Stromal cell of bone marrow (primary cell): ENCODE data around the gene NOL8.

Experiments used
- DNase-seq: peaks from one replicate; pipeline ENCODE4 v3.0.0-alpha.2; 2012; ENCODE audit warnings: low read depth

NOL8 gene

GRCh38 chr9:92325269-92325990, at the start of gene NOL8, which contains the start of gene CENPP:
Gene NOL8, minus strand, starts transcription at chr9:92325350. Its CDS starts 1,189 bp downstream, at chr9:92324161.
Gene CENPP, plus strand, starts transcription at chr9:92325953.
- peak; percentile 86 for DNase-seq

GRCh38 chr9:92373167-92373566, 48.0 kb upstream of the NOL8 start:
- no peak for DNase-seq

- DNase-seq, result no peak
Measured at GRCh38 chr9:92369075-92369474, 43.9 kb upstream of the NOL8 start.

GRCh38 chr9:92360083-92360482, 34.9 kb upstream of the NOL8 start:
- no peak for DNase-seq

GRCh38 chr9:92359394-92359995, 34.3 kb upstream of the NOL8 start:
- no peak for DNase-seq

GRCh38 chr9:92353051-92353450, 27.9 kb upstream of the NOL8 start:
- no peak for DNase-seq

- DNase-seq, result no peak
Measured at GRCh38 chr9:92350740-92351133, 25.6 kb upstream of the NOL8 start.

- DNase-seq, result peak; percentile 79
Measured at GRCh38 chr9:92349771-92350739, 24.9 kb upstream of the NOL8 start.

GRCh38 chr9:92345582-92345981, 20.4 kb upstream of the NOL8 start:
- no peak for DNase-seq

GRCh38 chr9:92342825-92343488, 17.8 kb upstream of the NOL8 start:
- no peak for DNase-seq

GRCh38 chr9:92341578-92341977, 16.4 kb upstream of the NOL8 start:
- no peak for DNase-seq

- no peak for DNase-seq
Measured at GRCh38 chr9:92333282-92333634, 8.1 kb upstream of the NOL8 start.

- no peak for DNase-seq
Measured at GRCh38 chr9:92332577-92333281, 7.6 kb upstream of the NOL8 start.

GRCh38 chr9:92328225-92328624, 3.1 kb upstream of the NOL8 start:
- DNase-seq, result peak; percentile 66

GRCh38 chr9:92327283-92327850, 2.2 kb upstream of the NOL8 start:
- no peak for DNase-seq

- no peak for DNase-seq
Measured at GRCh38 chr9:92325991-92326500, 896 bp upstream of the NOL8 start.

GRCh38 chr9:92324889-92325268, 271 bp downstream of the NOL8 start:
- DNase-seq, result no peak

GRCh38 chr9:92324431-92324830, 719 bp downstream of the NOL8 start:
- no peak for DNase-seq

- DNase-seq, result no peak
Measured at GRCh38 chr9:92315456-92315855, 9.7 kb downstream of the NOL8 start.

- DNase-seq, result no peak
Measured at GRCh38 chr9:92313624-92314012, 11.5 kb downstream of the NOL8 start.
